Measurements from ENCODE around the gene HSD17B8. TPM values are rescaled to one million over a fixed set of nuclear protein-coding genes. Genes with fewer than 3 reads are reported as not detected.

Gene HSD17B8
- total and polyA plus RNA-seq, 10 of the 15 experiments (the other 5 are each of a cell fraction or from before 2014, with no cell fraction given): 3.1 to 54.3 (median 26.5) TPM

- Histone ChIP-seq H2AFZ (ENCODE audit: control insufficient read depth, low read depth, low read length) (peak overlapping the region; percentile 89), H4K20me1 (ENCODE audit: control insufficient read depth, insufficient read depth) (no peaks in the 10 kb centered on the region), H3K9me3 (replicated peaks; ENCODE audit: control insufficient read depth, insufficient read depth, low read length) (no peaks in the 10 kb centered on the region), H3K4me2 (ENCODE audit: control insufficient read depth, insufficient read depth) (peak overlapping the region; percentile 95), H3K4me3 (peak overlapping the region; percentile 70; the same call in 1 of the 2 replicates), H3K36me3 (ENCODE audit: control insufficient read depth in 2 of 2, insufficient read depth in 2 of 2, low read length in 1 of 2) (no peaks in the 10 kb centered on the region), H3K27ac (ENCODE audit: control insufficient read depth, insufficient read depth) (no peak overlapping the region), H3K4me1 (ENCODE audit: control insufficient read depth, insufficient read depth, low read length) (peaks cover 4% of the 10 kb centered on the region), H3K27me3 (replicated peaks in 1 of 2; ENCODE audit: control insufficient read depth in 2 of 2, insufficient read depth in 2 of 2, low read length in 1 of 2) (no peaks in the 10 kb centered on the region), H3K9ac (ENCODE audit: control insufficient read depth, insufficient read depth, low read length) (peak overlapping the region; percentile 47; the same call in 1 of the 2 replicates), H3K79me2 (ENCODE audit: control insufficient read depth, insufficient read depth, low read length) (no peaks in the 10 kb centered on the region)
- intact Hi-C loops (cut with micrococcal nuclease; ENCODE audit: unreplicated experiment) (loop anchor here (1.0 kb wide), 2 partner anchors 36 to 87 kb away; no protein-coding TSS in a partner anchor), in situ Hi-C loops (cut with MboI) (no loop called here)
- RAD21 ChIA-PET (ENCODE audit: unreplicated experiment): interaction anchor here (0.6 to 5.3 kb wide), 8 partner anchors 11 to 161 kb away, joined by 3 to 27 read pairs (median 4); no protein-coding TSS in a partner anchor
- POLR2A ChIA-PET: interaction anchor here (0.6 to 1.2 kb wide), 2 partner anchors 87 to 220 kb away, joined by 3 read pairs; no protein-coding TSS in a partner anchor
- SMC1A ChIA-PET (ENCODE audit: uncharacterized antibody, unreplicated experiment): interaction anchor here (0.7 to 4.3 kb wide), 6 partner anchors 12 to 153 kb away, joined by 3 to 27 read pairs (median 6); no protein-coding TSS in a partner anchor
- WGBS (ENCODE audit: insufficient coverage, insufficient replicate concordance, low lambda C conversion rate, missing lambda C conversion rate): 7% methylated on average over 54 of the region's 58 CpGs
- peak; percentile 96 for ATAC-seq
- CTCF ChIA-PET: interaction anchor here (0.5 to 9.5 kb wide), 18 partner anchors 8 to 89 kb away, joined by 3 to 80 read pairs (median 4); partner anchors contain the start of genes HLA-DPA1 and HLA-DPB1
- no TSS peak for BruUV-seq (replicated peaks)
- no peak for DNase-seq (ENCODE audit: low read depth, low spot score)
- FAIRE-seq: no peak
- TF ChIP-seq MLLT1 (IDR thresholded peaks at IDR 0.05) (no peak), PML (IDR thresholded peaks at IDR 0.05; ENCODE audit: low read length) (no peak), POU2F2 (IDR thresholded peaks at IDR 0.05; ENCODE audit: borderline replicate concordance, low read depth, low read length) (no peak), SMC3 (IDR thresholded peaks at IDR 0.05; ENCODE audit: borderline replicate concordance, low read length) (peak; percentile 85), HDAC2 (IDR thresholded peaks at IDR 0.05) (no peak), JUND (IDR thresholded peaks at IDR 0.05; ENCODE audit: low read depth, low read length) (no peak), KDM1A (IDR thresholded peaks at IDR 0.05; ENCODE audit: borderline replicate concordance) (no peak), ZBED1 (IDR thresholded peaks at IDR 0.05; ENCODE audit: borderline replicate concordance) (no peak), ZZZ3 (IDR thresholded peaks at IDR 0.05; ENCODE audit: control insufficient read depth, insufficient read length, low read depth) (no peak), ZBTB4 (CRISPR knock-in tag; IDR thresholded peaks at IDR 0.05) (no peak), ZSCAN29 (IDR thresholded peaks at IDR 0.05) (no peak; the same call in 1 of the 2 replicates), CHD1 (IDR thresholded peaks at IDR 0.05; ENCODE audit: low read depth, low read length) (no peak), YBX1 (IDR thresholded peaks at IDR 0.05) (no peak), GATAD2B (conservative IDR thresholded peaks at IDR 0.05; ENCODE audit: low read depth) (0 out of 2 replicates have a peak, but pooled peaks have one; percentile 64), MTA3 (IDR thresholded peaks at IDR 0.05; ENCODE audit: borderline replicate concordance, low read length) (no peak), BCLAF1 (IDR thresholded peaks at IDR 0.05) (no peak)
Observed at GRCh38 chr6:33161354-33162331, 42.8 kb upstream of the HSD17B8 start.
